ENCODE measurements around the gene PRKD1.
A peak's percentile ranks its signal among the peaks of the same experiment; 100 is the strongest.

Gene PRKD1

DNA sequence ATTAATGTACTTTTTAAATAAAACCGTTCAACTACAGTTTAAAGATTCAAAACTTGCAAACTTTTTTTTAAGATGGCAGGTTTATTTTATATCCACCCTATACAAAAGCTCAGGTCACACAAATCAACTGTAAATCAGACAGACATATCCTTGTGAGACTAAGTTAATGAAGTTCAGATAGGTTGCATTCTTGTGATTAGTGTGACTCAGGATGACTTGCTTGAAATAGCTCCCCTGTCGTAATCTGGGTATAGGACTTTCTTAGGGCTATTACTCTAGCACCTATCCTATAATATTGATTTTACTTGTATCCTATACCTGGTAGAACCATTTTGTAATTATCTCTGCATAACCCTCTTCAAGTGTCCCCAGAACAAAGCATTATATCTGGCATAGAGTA lies 9.5 kb upstream of the PRKD1 start:
- TF ChIP-seq SUZ12 (IDR thresholded peaks at IDR 0.05; ENCODE audit: extremely low read depth, insufficient read depth, insufficient read length), result no peak
- no peak for TF ChIP-seq YY1 (IDR thresholded peaks at IDR 0.05; ENCODE audit: insufficient read depth, insufficient read length)
- no peak for TF ChIP-seq ZNF274 (IDR thresholded peaks at IDR 0.05; ENCODE audit: low read depth, low read length)
- H3K4me1 ChIP-seq (ENCODE audit: insufficient read depth, insufficient read length), result no peaks in the 10 kb centered on the region
- H3K4me3 ChIP-seq (ENCODE audit: insufficient read length, low read depth), result no peak overlapping the region
- no peaks in the 10 kb centered on the region; the same call in 1 of the 2 replicates for H3K9me3 ChIP-seq (ENCODE audit: insufficient read depth, low read length)
- no peaks in the 10 kb centered on the region for H3K27me3 ChIP-seq (ENCODE audit: insufficient read depth, insufficient read length)
- no peak overlapping the region for H3K9ac ChIP-seq (ENCODE audit: insufficient read length, low read depth)
- H3K36me3 ChIP-seq (ENCODE audit: insufficient read depth, insufficient read length, low read length), result no peaks in the 10 kb centered on the region
- DNase-seq (ENCODE audit: low read depth, low spot score), result no peak

DNA sequence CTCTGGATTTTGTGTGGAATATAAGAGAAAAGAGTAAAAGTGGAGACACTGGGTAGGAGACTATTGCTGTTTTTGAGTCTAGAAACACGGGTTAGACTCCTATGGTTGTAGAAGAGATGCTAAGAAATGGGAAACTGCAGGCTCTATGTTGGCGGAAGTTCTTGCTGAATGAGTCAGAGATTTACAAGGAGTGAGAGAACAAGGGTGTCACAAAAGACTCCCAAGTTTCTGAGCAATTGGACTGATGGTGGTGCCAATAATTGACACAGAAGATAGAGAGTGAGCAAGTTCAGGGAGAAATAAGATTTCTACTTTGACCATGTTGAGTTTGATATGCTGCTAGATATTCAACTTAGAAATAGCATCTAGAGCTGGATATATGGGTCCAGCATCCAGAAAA lies 2.6 kb upstream of the PRKD1 start:
- Histone ChIP-seq H3K4me3 (ENCODE audit: insufficient read length, low read depth) (no peak overlapping the region), H3K9me3 (ENCODE audit: insufficient read depth, low read length) (no peaks in the 10 kb centered on the region), H3K9ac (ENCODE audit: insufficient read length, low read depth) (no peak overlapping the region), H3K36me3 (ENCODE audit: insufficient read depth, insufficient read length, low read length) (no peaks in the 10 kb centered on the region), H3K4me1 (ENCODE audit: insufficient read depth, insufficient read length) (no peaks in the 10 kb centered on the region), H3K27me3 (ENCODE audit: insufficient read depth, insufficient read length) (no peaks in the 10 kb centered on the region)
- TF ChIP-seq SUZ12 (IDR thresholded peaks at IDR 0.05; ENCODE audit: extremely low read depth, insufficient read depth, insufficient read length) (no peak), YY1 (IDR thresholded peaks at IDR 0.05; ENCODE audit: insufficient read depth, insufficient read length) (no peak), ZNF274 (IDR thresholded peaks at IDR 0.05; ENCODE audit: low read depth, low read length) (no peak)
- DNase-seq (ENCODE audit: low read depth, low spot score), result no peak

DNA sequence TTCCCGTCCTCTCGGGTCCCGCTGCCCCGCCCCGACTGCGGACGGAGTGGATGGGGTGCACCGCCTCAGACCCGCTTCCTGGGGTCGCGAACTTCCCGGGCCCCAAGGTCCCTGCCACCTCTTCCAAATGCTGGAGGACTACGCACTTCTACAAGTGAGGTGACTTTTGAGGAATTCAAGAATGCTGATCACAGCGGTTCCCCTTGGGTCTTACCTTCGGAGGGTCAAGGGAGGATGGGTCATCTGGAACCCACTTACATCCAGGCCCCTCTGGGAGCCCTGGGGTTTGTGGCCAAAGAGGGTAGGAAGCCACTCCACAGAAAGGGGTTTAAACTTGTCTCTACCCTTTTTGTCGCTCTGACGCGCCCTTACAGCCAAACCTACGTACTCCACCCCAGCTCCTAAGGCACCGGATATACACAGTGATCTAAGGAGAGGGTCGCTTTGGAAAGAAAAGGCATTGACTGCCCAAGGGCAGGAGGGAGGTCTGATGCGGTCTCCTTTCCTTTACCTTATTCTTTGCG lies 532 bp upstream of the PRKD1 start:
- peak overlapping the region; percentile 76 for H3K9ac ChIP-seq (ENCODE audit: insufficient read length, low read depth)
- no peaks in the 10 kb centered on the region for H3K27me3 ChIP-seq (ENCODE audit: insufficient read depth, insufficient read length)
- no peaks in the 10 kb centered on the region for H3K9me3 ChIP-seq (ENCODE audit: insufficient read depth, low read length)
- H3K4me3 ChIP-seq (ENCODE audit: insufficient read length, low read depth), result peak overlapping the region; percentile 57
- TF ChIP-seq SUZ12 (IDR thresholded peaks at IDR 0.05; ENCODE audit: extremely low read depth, insufficient read depth, insufficient read length), result no peak
- TF ChIP-seq ZNF274 (IDR thresholded peaks at IDR 0.05; ENCODE audit: low read depth, low read length), result no peak
- no peak for TF ChIP-seq YY1 (IDR thresholded peaks at IDR 0.05; ENCODE audit: insufficient read depth, insufficient read length)
- H3K4me1 ChIP-seq (ENCODE audit: insufficient read depth, insufficient read length), result no peaks in the 10 kb centered on the region
- H3K36me3 ChIP-seq (ENCODE audit: insufficient read depth, insufficient read length, low read length), result no peaks in the 10 kb centered on the region
- no peak for DNase-seq (ENCODE audit: low read depth, low spot score)

DNA sequence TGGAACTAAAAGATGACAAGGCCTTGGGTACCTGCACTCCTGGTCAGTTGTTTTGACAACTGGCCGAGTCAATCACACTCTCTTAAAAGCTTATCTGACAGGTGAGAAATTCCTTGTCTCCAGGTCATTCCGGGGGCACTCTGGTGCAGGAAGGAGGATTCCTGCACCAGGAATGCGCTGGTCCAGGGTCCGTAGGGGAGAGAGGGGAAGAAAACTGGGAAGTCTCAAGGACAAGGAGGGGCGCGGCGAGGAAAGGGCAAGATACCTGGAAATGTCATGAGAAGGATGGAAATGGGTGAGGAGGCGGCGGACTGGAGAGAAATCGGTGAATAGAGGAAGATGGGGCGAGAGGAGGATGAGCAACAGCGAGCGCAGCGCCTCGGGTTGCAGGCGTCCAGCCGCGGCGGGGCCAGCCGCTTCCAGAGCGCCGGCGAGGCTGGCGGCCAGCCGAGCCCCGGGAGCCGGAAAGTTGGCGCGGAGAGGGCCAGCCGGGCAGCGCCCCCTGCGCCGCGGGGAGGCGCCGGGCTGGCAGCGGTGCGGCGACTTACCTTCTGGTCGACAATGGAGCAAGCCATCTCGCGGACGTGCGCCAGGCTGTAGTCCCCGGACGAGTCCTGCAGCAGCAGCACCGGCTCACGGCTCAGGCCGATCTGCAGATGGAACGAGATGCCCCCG lies 809 bp downstream of the PRKD1 start:
- Histone ChIP-seq H3K4me1 (ENCODE audit: insufficient read depth, insufficient read length) (no peaks in the 10 kb centered on the region), H3K27me3 (ENCODE audit: insufficient read depth, insufficient read length) (no peaks in the 10 kb centered on the region), H3K36me3 (ENCODE audit: insufficient read depth, insufficient read length, low read length) (no peaks in the 10 kb centered on the region), H3K9ac (ENCODE audit: insufficient read length, low read depth) (peak overlapping the region; percentile 80), H3K4me3 (ENCODE audit: insufficient read length, low read depth) (peak overlapping the region; percentile 65), H3K9me3 (ENCODE audit: insufficient read depth, low read length) (no peaks in the 10 kb centered on the region)
- DNase-seq (ENCODE audit: low read depth, low spot score), result no peak
- no peak for TF ChIP-seq ZNF274 (IDR thresholded peaks at IDR 0.05; ENCODE audit: low read depth, low read length)
- TF ChIP-seq YY1 (IDR thresholded peaks at IDR 0.05; ENCODE audit: insufficient read depth, insufficient read length), result no peak
- TF ChIP-seq SUZ12 (IDR thresholded peaks at IDR 0.05; ENCODE audit: extremely low read depth, insufficient read depth, insufficient read length), result no peak

DNA sequence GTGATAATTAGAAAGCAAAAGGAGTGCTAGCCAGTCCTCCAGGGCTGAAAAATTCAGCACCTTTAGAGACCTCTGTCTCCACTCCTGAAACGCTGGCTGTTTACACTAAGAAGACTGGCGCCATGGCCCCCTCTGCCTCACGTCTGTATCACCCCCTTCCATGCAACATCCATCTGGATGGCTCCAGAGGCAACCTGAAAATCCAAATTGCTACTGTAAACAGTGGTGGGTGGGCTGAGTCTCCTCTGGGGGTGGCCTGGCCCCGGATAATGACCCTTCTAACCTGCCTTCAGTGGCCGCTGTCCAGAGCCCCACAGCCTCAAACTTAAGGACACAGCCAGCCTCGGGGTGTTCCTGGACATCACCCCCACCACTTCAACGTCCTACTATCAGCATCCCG lies 1.4 kb downstream of the PRKD1 start:
- TF ChIP-seq SUZ12 (IDR thresholded peaks at IDR 0.05; ENCODE audit: extremely low read depth, insufficient read depth, insufficient read length), result no peak
- TF ChIP-seq YY1 (IDR thresholded peaks at IDR 0.05; ENCODE audit: insufficient read depth, insufficient read length), result no peak
- Histone ChIP-seq H3K27me3 (ENCODE audit: insufficient read depth, insufficient read length) (no peaks in the 10 kb centered on the region), H3K9me3 (ENCODE audit: insufficient read depth, low read length) (no peaks in the 10 kb centered on the region), H3K9ac (ENCODE audit: insufficient read length, low read depth) (peak overlapping the region; percentile 46), H3K4me1 (ENCODE audit: insufficient read depth, insufficient read length) (no peaks in the 10 kb centered on the region), H3K36me3 (ENCODE audit: insufficient read depth, insufficient read length, low read length) (no peaks in the 10 kb centered on the region), H3K4me3 (ENCODE audit: insufficient read length, low read depth) (peak overlapping the region; percentile 65)
- no peak for DNase-seq (ENCODE audit: low read depth, low spot score)

DNA sequence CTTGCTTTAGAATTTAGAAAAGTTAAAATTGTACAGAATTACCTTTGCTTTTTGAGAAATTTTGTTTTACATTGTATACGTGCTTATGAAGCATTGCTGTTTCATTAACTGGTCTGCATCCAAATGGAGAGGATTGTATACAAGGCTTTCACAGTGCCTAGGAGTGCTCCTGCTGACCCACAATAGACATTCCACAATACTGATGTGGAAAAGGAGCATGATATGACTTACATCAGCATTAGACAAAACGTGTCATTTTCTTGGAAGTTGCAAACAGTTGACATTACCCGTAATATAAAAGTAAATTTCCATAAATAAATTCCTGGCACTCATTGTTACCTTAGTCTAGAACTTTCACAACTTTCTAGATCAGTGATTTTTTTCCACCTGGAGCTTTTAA lies 1.9 kb downstream of the PRKD1 start:
- TF ChIP-seq SUZ12 (IDR thresholded peaks at IDR 0.05; ENCODE audit: extremely low read depth, insufficient read depth, insufficient read length) (no peak), YY1 (IDR thresholded peaks at IDR 0.05; ENCODE audit: insufficient read depth, insufficient read length) (no peak), ZNF274 (IDR thresholded peaks at IDR 0.05; ENCODE audit: low read depth, low read length) (no peak)
- Histone ChIP-seq H3K9me3 (ENCODE audit: insufficient read depth, low read length) (no peaks in the 10 kb centered on the region), H3K27me3 (ENCODE audit: insufficient read depth, insufficient read length) (no peaks in the 10 kb centered on the region), H3K4me3 (ENCODE audit: insufficient read length, low read depth) (no peak overlapping the region), H3K4me1 (ENCODE audit: insufficient read depth, insufficient read length) (no peaks in the 10 kb centered on the region), H3K9ac (ENCODE audit: insufficient read length, low read depth) (no peak overlapping the region), H3K36me3 (ENCODE audit: insufficient read depth, insufficient read length, low read length) (no peaks in the 10 kb centered on the region)
- DNase-seq (ENCODE audit: low read depth, low spot score), result no peak

DNA sequence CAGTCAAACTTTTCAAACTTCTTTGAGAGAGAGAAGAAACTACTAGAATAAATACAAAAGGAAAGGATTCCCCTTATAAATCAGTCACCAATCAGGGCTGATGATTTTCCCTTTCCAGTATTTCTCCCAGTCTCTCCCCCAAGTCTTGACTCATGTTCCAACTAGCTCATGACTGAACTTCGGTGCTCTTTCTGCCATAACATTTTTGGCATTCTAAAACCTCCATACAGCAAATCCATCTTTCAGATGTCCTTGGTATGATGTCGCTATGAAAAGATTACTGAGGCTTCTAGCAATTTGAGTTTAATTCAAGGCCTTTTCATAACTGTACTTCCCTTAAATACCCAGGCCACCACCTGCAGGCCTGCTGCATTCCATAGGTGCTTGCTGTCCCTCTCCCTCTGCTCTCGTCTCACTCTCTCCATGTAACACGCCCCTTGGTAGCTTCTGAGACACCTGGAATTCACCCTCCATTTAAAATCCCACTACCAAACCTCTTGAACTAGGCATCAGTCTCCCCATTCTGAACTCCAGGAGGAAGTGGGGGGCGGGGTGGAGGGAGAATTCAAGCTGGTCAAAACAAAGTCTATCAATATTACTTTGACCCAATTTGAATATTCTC lies 2.4 kb downstream of the PRKD1 start:
- DNase-seq (ENCODE audit: low read depth, low spot score), result no peak
- Histone ChIP-seq H3K36me3 (ENCODE audit: insufficient read depth, insufficient read length, low read length) (no peaks in the 10 kb centered on the region), H3K4me1 (ENCODE audit: insufficient read depth, insufficient read length) (no peaks in the 10 kb centered on the region), H3K4me3 (ENCODE audit: insufficient read length, low read depth) (no peak overlapping the region), H3K9me3 (ENCODE audit: insufficient read depth, low read length) (no peaks in the 10 kb centered on the region), H3K27me3 (ENCODE audit: insufficient read depth, insufficient read length) (no peaks in the 10 kb centered on the region), H3K9ac (ENCODE audit: insufficient read length, low read depth) (no peak overlapping the region)
- TF ChIP-seq YY1 (IDR thresholded peaks at IDR 0.05; ENCODE audit: insufficient read depth, insufficient read length), result no peak
- TF ChIP-seq SUZ12 (IDR thresholded peaks at IDR 0.05; ENCODE audit: extremely low read depth, insufficient read depth, insufficient read length), result no peak
- no peak for TF ChIP-seq ZNF274 (IDR thresholded peaks at IDR 0.05; ENCODE audit: low read depth, low read length)
